Lung microvascular endothelial cell (primary cell): Measurements from ENCODE around the gene HEPACAM2. TPM values are rescaled to one million over a fixed set of nuclear protein-coding genes. Genes with fewer than 3 reads are reported as not detected.

ENCODE experiments used
- DNase-seq, 2 donors: peaks; one replicate each; pipeline versions ENCODE4 v3.0.0 to v3.0.0-alpha.2; 2010; ENCODE audit warnings: low read depth in 2 of 2
- total RNA-seq: library from RNA; depleted of rRNA; stranded (reverse); fragments of >200 nt; gene quantifications from 2 replicates; pipeline ENCODE4 v1.2.1, GENCODE V29; 2014

HEPACAM2 gene
- total RNA-seq, 1 donor from 2014 or later, result not detected

- DNase-seq, result peak; percentile 23 to 59
Observed at GRCh38 chr7:93148144-93148543, 78.1 kb downstream of the HEPACAM2 start, which contains the start of gene SAMD9L. Gene SAMD9L (minus strand): TSS chr7:93148385. CDS start chr7:93135971, 12,414 bp downstream.

- DNase-seq, result peak; percentile 27 to 82
Observed at GRCh38 chr7:93147363-93147762, 78.9 kb downstream of the HEPACAM2 start.

GRCh38 chr7:93146472-93147141 is 79.7 kb downstream of the HEPACAM2 start:
- DNase-seq, result peak; percentile 5 to 29

GRCh38 chr7:93146036-93146435 is 80.2 kb downstream of the HEPACAM2 start:
- peak; percentile 81 to 86 for DNase-seq

- DNase-seq, result no peak
Observed at GRCh38 chr7:93145354-93145753, 80.9 kb downstream of the HEPACAM2 start.

GRCh38 chr7:93142127-93142526 is 84.1 kb downstream of the HEPACAM2 start:
- peak in 1 of 2 donors; percentile 13 for DNase-seq

- DNase-seq, result no peak
Observed at GRCh38 chr7:93140582-93141191, 85.6 kb downstream of the HEPACAM2 start.

GRCh38 chr7:93138576-93138975 is 87.7 kb downstream of the HEPACAM2 start:
- DNase-seq, result no peak

Other genes starting within 250 kb of the HEPACAM2 start
- 9.4 and 12.5 TPM in 2 replicates for gene SAMD9, start 108.5 kb downstream of the HEPACAM2 start, total RNA-seq
- gene SAMD9L, start 78.1 kb downstream of the HEPACAM2 start, total RNA-seq, result 6.9 and 8.1 TPM in 2 replicates
- 21.4 and 32.7 TPM in 2 replicates for gene VPS50, start 5.9 kb upstream of the HEPACAM2 start, total RNA-seq